Lower leg skin (tissue), 4 donors: Measurements from ENCODE around the gene C5AR1. TPM values are rescaled to one million over a fixed set of nuclear protein-coding genes. Genes with fewer than 3 reads are reported as not detected.

Experiments used
- DNase-seq, 2 donors: peaks; one replicate each; pipeline ENCODE4 v3.0.0-alpha.2; 2019; ENCODE audit warnings: low spot score in 2 of 2
- H3K4me3 ChIP-seq: fragments of 200-600 bp; sonication (generic); 2 replicates; pipeline ENCODE4 v1.5.1; 2017; ENCODE audit warnings: mild to moderate bottlenecking, low read depth; ENCODE audit not compliant: poor library complexity, severe bottlenecking
- CTCF ChIP-seq, 3 donors: fragments of 450-650 bp; IDR thresholded peaks; one replicate each; pipeline ENCODE4 v1.5.1; 2016; ENCODE audit warnings: antibody characterized with exemption in 3 of 3, mild to moderate bottlenecking in 3 of 3, moderate library complexity in 2 of 3
- POLR2A ChIP-seq, 2 donors: fragments of 450-650 bp; IDR thresholded peaks; one replicate each; pipeline ENCODE4 v1.6.1; 2016 to 2017; ENCODE audit warnings: antibody characterized with exemption in 2 of 2, mild to moderate bottlenecking in 1 of 2, moderate library complexity in 1 of 2
- WGBS, 2 donors: methylation state at CpG; one replicate each; pipeline ENCODE4 v1.1.5; 2018; 5-methylcytosine and 5-hydroxymethylcytosine counted together
- intact Hi-C: fragments of 100-400 bp; cut with DNase I; formaldehyde crosslinking; loops from one replicate; pipeline ENCODE4 v1.15.0; 2023; ENCODE audit warnings: low total_unique reads
- total RNA-seq, 4 donors: library from RNA; depleted of rRNA; stranded (reverse); fragments of >200 nt; gene quantifications; one replicate each; pipeline ENCODE4 v1.1.0, GENCODE V29; 2016

Gene C5AR1
- total RNA-seq, 4 donors from 2014 or later = 1.1 to 3.7 (median 2.0) TPM

DNA sequence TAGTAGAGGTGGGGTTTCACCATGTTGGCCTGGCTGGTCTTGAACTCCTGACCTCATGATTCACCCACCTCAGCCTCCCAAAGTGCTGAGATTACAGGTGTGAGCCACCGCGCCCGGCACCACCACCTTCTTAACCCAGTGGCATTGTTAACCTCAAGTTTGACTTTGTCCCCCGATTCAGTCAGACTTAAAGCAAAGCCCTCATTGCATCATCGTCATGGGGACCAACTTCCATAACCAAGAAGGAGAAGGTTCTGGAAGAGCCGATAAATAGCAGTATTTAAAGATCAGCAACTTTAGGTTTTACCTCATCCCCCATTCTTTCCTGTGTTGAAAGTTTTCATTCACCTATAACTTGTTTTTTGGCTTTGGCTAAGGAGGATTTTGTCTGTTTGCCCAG, 41.6 kb upstream of the C5AR1 start:
- H3K4me3 ChIP-seq = no peak overlapping the region
- no peak for DNase-seq
- WGBS, 2 donors = 79 to 86% methylated on average over 6 of the region's 6 CpGs
- TF ChIP-seq CTCF (IDR thresholded peaks at IDR 0.05) (no peak), POLR2A (IDR thresholded peaks at IDR 0.05) (no peak)
- intact Hi-C loops = no loop called here

DNA sequence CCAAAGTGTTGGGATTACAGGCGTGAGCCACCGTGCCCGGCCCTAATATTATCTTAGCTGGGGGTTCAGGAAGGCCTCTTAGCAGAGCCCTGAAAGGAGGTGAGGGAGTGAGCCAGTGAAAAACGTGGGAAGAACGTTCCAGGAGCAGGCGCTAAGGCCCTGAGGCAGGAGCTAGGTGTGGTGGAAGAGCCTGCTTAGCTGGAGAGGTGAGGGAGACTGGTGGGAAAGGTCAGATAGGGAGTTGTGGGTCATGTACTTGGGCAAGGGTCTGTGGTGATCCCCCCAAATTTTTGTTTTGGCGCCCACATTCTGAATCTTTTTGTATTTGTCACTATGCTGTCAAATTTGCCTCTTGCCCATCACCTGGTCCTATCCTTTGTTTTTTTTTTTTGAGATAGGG, 40.1 kb upstream of the C5AR1 start:
- intact Hi-C loops = no loop called here
- H3K4me3 ChIP-seq = no peak overlapping the region
- DNase-seq = no peak
- WGBS, 2 donors = 64 to 69% methylated on average over 7 of the region's 7 CpGs
- TF ChIP-seq CTCF (IDR thresholded peaks at IDR 0.05) (no peak), POLR2A (IDR thresholded peaks at IDR 0.05) (no peak)

DNA sequence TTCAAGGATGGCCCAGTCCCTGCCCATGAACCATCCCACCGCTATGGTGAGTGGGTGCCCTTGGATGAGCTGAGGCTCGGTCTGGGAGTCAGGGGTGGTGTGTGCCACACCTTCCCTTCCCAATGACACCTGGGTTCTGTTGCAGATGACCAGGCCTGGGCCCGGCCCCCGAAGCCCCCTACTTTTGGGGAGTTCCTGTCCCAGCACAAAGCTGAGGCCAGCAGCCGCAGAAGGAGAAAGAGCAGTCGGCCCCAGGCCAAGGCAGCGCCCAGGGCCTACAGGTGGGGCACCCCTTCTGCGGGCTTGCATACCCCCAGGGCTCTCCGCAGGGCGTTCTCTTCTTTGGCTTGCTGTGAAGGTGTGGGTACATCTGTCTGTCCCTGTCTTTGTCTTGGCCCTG, 39.3 kb upstream of the C5AR1 start:
- intact Hi-C loops = no loop called here
- TF ChIP-seq POLR2A (IDR thresholded peaks at IDR 0.05) (no peak), CTCF (IDR thresholded peaks at IDR 0.05) (no peak)
- DNase-seq = no peak
- H3K4me3 ChIP-seq = no peak overlapping the region
- WGBS, 2 donors = 90 to 92% methylated on average over 4 to 10 of the region's 10 CpGs

- H3K4me3 ChIP-seq = no peak overlapping the region
- TF ChIP-seq POLR2A (IDR thresholded peaks at IDR 0.05) = no peak
- TF ChIP-seq CTCF (IDR thresholded peaks at IDR 0.05) = no peak
- 63% methylated on average over 6 of the region's 6 CpGs for WGBS, 2 donors
- no peak for DNase-seq
- intact Hi-C loops = no loop called here
Measured at GRCh38 chr19:47271949-47272348, 37.7 kb upstream of the C5AR1 start.

- WGBS, 2 donors = 14 to 20% methylated on average over 39 to 40 of the region's 42 CpGs
- intact Hi-C loops = no loop called here
- peak overlapping the region; percentile 75 for H3K4me3 ChIP-seq
- TF ChIP-seq POLR2A (IDR thresholded peaks at IDR 0.05) (no peak), CTCF (IDR thresholded peaks at IDR 0.05) (no peak)
- DNase-seq = peak; percentile 51 to 93
Measured at GRCh38 chr19:47272448-47273312, 37.0 kb upstream of the C5AR1 start.
